GM18517 (cell line): Measurements from ENCODE around the gene SGSM1.

Experiments
- ATAC-seq: cut with Tn5 transposase; IDR thresholded peaks from one replicate; pipeline ENCODE4 v1.9.1; 2021; ENCODE audit warnings: mild to moderate bottlenecking, moderate library complexity; ENCODE audit not compliant: unreplicated experiment

Gene SGSM1

GRCh38 chr22:24807284-24807950 is 1.4 kb downstream of the SGSM1 start:
- ATAC-seq, result no peak

- no peak for ATAC-seq
These were observed 3.3 kb downstream of the SGSM1 start for GRCh38 chr22:24809331-24809730.

DNA sequence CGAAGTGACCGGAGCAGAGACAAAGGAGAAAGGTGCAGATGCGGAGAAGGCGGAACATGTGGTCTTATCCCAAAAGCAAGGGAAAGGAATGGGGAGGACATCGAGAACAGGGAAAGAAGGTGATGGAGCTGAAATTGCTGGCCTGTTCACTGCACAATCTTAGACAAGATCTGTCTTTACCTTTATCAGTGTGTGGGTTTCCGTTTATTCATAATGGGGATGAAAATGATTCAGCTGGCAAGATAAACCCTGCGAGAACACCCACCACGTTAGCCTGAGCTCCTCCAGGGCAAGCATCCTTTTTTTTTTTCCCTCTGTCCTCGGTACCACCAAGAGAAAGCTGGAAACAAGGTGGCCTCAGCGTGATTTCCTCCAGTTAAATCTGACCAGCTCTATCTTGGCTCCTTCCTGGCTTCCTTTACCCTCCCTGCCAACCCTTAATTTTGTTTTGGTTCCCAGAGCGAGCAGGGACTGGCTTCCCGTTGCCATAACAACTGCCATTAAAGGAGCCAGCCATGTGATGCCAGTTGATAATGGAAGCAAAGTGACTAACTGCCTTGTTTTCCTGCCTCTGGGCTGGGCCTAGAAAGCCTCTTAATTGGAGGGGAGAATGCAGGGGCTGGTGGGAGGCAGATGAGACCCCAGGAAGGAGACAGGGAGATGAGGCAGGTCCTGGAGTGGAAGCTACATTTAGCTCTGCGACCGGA is 4.2 kb downstream of the SGSM1 start:
- no peak for ATAC-seq

DNA sequence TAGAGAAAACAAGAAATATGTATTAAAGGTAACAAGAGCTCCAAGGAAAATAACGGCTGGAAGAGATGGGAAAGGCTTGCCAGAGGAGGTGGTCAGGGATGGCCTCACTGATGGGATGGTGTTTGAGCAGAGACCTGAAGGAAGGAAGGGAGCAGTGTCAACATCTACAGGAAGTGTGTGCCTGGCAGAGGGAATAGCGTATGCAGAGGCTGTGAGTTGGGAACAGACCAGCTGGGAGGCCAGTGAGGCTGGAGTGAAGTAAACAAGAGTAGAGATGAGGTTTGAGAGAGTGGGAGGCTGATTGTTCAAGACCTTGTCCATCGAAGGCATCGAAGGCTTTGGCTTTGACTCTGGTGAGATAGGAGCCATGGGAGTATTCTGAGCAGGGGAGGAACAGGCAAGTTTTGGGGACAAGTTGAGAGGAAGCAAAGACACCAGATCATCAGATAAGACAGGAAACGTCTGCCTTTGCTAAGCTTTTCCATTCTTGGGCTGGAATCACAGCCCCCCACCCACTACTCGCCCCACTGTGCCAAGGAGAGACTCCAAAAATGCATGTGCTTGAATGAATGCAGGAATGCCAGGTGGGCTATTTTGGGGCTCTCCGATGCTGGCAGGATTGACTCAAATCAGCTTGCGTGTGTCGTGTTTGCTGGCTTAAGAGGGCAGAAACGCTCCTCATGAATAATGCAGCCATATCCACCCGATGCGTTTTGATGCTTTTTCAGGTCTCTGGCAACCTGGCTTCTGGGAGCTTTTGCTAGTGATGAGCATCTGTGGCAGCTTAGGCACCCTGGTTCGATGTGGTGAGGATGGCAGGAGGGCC is 7.2 kb downstream of the SGSM1 start:
- no peak for ATAC-seq

DNA sequence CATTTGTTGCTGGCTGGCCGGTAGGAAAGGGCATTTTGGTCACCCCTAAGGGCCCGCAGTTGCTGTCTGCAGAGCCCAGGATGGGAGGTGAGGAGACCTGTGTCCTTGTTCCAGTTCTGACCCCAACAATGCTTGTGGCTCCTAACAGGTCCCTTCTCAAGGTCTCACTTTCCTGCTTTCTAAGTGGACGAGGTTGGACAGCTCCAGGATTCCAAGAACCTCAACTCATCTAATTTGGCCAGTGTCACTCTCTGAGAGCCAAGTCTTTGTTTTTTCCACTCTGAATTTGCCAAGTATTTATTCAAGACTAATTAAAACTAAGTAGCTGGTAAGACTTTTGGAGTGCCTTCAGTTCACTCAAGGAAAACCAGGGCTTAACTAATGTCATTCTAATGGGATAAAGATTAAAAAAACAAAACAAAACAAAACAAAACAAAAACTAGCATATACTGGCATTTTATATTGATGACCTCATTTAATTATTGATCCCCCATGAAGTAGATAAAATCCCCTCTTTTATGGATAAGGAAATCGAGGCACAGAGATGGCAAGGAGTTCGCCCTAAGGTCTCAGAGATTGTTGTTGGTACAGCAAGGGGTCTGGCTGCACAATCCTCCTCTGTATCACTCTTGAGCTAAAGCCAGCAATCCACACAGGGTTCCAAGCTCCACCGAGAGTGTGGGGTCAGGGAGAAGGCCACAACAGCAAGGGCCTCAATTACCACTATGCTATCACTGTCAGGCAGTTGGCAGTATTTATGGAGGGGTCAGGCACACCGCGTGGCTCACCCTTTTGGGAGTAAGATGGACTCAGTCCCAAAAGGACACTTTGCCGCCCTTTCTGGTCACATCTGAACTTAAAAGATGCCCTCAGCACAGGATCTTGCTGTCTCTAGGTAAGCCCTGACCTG is 8.1 kb downstream of the SGSM1 start:
- ATAC-seq, result no peak

DNA sequence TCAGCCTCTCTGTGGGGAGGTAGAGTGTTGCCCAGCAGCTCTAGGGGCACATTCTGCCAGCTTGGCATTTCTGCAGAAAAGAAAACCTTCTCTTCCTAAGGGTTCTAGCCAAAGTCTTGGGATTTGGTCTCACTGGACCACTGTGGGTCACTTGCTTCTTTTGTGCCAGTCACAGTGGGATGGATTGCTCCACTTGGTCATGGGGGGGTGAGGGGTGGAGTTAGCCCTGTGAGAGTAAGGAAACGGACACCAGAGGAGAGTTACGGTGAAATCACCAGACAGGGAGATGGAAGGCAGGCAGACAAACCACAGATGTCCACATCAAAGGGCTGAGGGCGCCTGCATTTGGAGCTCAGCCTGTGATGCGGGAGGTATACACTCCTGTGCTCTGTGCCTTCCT is 10.8 kb downstream of the SGSM1 start:
- no peak for ATAC-seq

GRCh38 chr22:24819487-24819886 is 13.5 kb downstream of the SGSM1 start:
- ATAC-seq, result no peak

DNA sequence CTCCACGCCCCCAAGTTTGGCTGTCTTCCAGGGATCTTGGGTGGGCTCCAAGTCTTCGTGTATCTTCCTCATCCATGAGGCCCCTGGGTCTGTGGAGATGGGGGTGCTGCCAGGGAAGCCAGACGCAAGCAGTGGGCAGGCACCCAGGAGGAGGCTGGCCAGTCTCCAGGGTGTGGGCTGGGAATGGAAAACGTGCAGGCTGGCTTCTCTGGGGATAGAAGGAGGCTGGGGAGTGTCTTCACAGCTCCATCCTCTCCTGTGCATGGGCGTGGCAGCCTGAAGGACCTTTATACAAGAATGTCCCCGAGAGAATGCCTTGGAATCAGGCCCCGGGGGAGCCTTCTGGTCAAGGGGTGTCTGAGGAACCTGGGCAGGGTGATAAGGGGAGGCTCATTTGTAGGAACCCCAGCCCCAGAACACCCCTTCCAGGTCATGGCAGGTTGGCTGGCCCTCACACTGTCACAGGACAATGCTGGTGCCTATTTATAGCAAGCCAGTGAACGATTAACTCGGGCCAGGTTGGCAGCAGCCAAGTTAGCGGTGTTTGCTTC is 14.0 kb downstream of the SGSM1 start:
- no peak for ATAC-seq

- ATAC-seq, result no peak
These were observed 16.5 kb downstream of the SGSM1 start for GRCh38 chr22:24822471-24822870.

DNA sequence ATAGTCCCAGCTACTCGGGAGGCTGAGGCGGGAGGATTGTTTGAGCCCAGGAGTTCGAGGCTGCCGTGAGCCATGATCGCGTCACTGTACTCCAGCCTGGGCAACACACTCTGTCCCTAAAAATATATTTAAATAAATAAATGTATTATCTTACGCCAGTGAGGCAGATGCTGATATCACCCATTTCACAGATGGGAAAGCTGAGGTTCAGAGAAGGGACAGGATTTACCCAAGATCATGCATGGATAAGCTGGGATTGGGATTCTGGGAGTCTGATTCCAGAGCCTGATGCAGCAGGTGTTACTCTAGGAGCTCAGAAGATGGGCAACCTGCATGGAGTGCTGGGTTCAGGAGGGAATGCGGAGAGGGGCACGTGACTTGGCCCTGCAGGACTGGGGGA is 17.8 kb downstream of the SGSM1 start:
- ATAC-seq, result no peak

DNA sequence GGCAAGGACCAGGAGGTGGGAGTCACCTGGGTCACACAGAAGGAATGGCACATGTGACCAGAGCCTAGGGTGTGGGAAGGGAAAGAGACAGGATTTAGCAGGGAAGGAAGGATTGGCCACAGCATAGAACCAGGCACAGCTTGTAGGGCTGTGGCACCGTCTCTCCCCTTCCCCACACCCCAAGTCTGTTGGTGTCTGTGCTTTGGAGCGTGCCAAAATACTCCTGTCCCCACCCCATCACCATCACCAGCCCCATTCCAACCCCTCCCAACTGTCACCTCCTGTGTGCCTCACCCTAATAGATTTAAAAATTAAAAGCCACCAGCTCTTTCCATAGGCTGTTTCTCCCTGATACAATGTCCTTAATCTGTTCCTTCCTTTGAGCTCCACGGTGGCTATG is 18.2 kb downstream of the SGSM1 start:
- no peak for ATAC-seq

DNA sequence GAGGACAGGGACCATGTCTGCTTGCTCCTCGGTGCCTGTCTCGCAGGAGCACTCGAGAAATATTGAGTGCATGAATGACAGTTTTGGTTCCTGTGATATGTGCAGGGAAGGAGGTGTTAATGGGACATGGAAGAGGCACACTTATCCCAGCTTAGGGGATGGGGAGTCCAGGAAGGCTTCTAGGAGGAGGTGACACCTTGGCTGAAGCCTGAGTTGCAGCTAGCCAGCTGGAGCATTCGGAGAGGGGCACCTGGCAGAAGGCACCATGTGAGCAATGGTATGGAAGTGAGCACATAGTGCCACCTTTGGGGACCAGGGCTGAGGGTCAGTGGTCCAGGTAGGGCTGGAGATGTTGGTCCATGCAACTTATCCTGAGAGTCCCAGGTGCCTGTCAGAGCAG is 18.9 kb downstream of the SGSM1 start:
- no peak for ATAC-seq

DNA sequence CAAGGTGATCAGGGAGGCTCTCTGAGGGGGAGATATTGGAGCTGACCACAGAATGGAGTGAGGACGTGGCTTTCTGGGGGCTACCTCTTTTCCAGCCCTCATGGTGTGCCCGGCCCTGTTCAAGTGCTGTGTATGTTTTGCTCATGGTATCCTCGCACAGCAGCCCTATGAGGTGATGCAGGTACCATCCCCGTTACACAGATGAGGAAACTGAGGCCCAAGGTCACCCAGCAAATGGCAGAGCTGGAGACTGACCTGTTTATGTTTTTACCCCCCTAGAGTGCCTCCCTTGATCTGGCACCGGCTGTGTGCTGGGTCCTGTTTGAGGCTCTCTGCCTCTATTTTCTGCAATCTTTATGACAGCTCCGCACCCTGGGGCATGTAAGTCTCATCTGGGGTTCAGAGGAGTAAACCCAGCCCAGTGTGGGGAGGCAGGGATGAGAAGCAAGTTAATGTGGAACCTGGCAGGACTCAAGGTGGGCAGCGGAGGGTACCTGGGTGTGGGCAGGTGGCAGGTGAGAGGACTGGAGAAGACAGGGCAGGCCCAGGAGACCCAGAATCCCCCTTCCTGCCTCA is 20.8 kb downstream of the SGSM1 start:
- no peak for ATAC-seq

- ATAC-seq, result no peak
These were observed 21.3 kb downstream of the SGSM1 start for GRCh38 chr22:24827296-24827695.

DNA sequence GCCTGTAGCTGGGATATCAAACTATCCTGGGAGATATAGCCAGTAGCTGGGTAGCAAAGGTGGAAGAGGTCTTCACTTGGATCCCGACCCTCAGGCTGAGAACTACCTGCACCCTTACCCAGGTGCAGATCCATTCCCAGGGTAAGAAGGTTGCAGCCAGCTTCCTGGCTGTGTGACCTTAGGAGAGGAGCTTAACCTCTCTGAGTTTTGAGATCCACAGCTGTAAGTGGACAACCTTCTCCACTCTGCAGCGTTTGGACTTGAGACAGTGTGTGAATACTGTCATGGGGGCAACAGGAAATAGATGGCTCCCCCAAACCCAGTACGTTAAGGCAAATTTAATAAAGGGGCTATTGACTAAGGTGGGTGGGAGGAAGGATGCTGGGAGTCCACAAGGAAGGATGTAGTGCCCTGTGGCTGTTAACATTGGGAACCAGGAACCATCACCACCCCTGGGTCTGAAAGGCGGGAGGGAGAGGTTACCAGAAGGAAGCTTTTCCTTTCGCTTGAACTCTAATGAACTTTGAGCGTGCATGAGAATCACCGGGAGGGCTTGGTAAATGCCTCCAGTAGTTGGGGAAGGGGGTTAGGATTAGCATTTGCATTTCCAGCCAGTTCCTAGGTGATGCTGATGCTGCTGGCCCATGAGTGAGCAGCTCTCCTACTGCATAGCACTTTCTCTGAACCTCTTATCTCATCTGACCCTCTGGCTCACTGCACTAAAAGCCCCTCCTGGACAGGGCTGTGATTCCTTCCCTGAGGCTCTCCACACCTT is 24.4 kb downstream of the SGSM1 start:
- ATAC-seq, result no peak

DNA sequence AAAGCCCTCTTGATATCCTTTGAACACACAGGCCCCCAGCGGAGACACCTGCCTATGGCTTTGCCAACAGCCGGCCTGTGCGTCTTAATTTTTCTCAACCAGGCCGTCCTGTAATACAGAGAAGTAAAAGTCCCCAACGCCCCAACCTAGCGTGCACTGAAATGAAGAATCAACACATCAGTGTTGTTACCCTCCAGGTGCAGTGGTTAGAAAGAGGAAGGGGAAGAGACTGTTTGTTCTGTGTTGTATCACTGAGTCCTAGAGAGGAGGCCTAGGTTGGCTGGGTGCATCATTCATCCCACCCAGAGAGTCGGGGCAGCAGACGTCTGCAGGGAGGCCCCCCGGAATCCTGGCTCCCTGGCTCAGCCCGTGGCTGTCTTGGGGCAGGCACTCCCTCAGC is 25.7 kb downstream of the SGSM1 start:
- no peak for ATAC-seq

GRCh38 chr22:24833881-24834495 is 28.0 kb downstream of the SGSM1 start:
- ATAC-seq, result no peak

GRCh38 chr22:24834845-24835570 is 29.0 kb downstream of the SGSM1 start:
- ATAC-seq, result no peak
